PFSK-1 (cell line): ENCODE data around the gene GFAP.

Experiments
- FOXP2 ChIP-seq: optimal IDR thresholded peaks from 2 replicates; pipeline ENCODE3; 2011; ENCODE audit warnings: borderline replicate concordance, control low read depth, inconsistent platforms; ENCODE audit not compliant: insufficient read depth; ENCODE audit errors: extremely low read length, extremely low read depth
- POLR2AphosphoS5 ChIP-seq: IDR thresholded peaks from 2 replicates; pipeline ENCODE4 v1.6.1; 2012; ENCODE audit warnings: low read depth, mild to moderate bottlenecking, control low read depth, low read length, moderate library complexity
- REST ChIP-seq, 2 experiments: IDR thresholded peaks; 2 replicates each; pipeline versions ENCODE4 v1.6.1 to v1.8.0; 2011 to 2012; ENCODE audit warnings: low read depth in 2 of 2, low read length in 2 of 2, control low read depth in 1 of 2, inconsistent platforms in 1 of 2, mild to moderate bottlenecking in 1 of 2, moderate library complexity in 1 of 2; ENCODE audit not compliant: insufficient read depth in 1 of 2
- SIN3A ChIP-seq: IDR thresholded peaks from 2 replicates; pipeline ENCODE4 v1.6.1; 2012; ENCODE audit warnings: mild to moderate bottlenecking, low read length, moderate library complexity, borderline replicate concordance; ENCODE audit not compliant: insufficient read depth
- TAF1 ChIP-seq: IDR thresholded peaks from 2 replicates; pipeline ENCODE4 v1.6.1; 2012; ENCODE audit warnings: low read length, control low read depth, borderline replicate concordance; ENCODE audit not compliant: insufficient read depth

GFAP gene

GRCh38 chr17:44892250-44892649 is 23.1 kb downstream of the GFAP start:
- TF ChIP-seq TAF1 (no peak), REST (IDR thresholded peaks at IDR 0.05; ENCODE audit: insufficient read depth in 1 of 2, low read depth in 2 of 2, low read length in 2 of 2) (no peak), SIN3A (no peak), POLR2AphosphoS5 (no peak), FOXP2 (no peak)

DNA sequence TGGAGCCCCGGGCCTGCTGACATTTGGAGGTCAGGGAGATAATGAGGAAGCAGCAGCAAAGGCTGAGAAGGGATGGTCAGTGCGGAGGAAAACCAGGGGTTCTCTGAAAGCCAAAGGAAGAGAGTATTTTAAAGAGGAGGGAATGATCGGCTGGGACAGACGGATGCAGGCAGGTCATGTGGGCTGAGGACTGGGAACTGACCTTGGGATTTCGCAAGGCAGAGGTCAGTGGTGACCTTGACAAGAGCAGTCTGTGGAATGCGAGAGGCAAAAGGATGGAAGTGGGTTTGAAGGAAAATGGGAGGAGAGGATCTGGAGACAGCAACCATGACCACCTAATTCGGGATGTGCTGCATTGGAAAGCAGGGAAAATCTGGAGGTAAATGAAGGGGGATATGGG is 26.3 kb downstream of the GFAP start:
- no peak for TF ChIP-seq POLR2AphosphoS5
- TF ChIP-seq TAF1, result no peak
- TF ChIP-seq SIN3A, result no peak
- TF ChIP-seq REST (IDR thresholded peaks at IDR 0.05; ENCODE audit: insufficient read depth in 1 of 2, low read depth in 2 of 2, low read length in 2 of 2), result no peak
- no peak for TF ChIP-seq FOXP2

DNA sequence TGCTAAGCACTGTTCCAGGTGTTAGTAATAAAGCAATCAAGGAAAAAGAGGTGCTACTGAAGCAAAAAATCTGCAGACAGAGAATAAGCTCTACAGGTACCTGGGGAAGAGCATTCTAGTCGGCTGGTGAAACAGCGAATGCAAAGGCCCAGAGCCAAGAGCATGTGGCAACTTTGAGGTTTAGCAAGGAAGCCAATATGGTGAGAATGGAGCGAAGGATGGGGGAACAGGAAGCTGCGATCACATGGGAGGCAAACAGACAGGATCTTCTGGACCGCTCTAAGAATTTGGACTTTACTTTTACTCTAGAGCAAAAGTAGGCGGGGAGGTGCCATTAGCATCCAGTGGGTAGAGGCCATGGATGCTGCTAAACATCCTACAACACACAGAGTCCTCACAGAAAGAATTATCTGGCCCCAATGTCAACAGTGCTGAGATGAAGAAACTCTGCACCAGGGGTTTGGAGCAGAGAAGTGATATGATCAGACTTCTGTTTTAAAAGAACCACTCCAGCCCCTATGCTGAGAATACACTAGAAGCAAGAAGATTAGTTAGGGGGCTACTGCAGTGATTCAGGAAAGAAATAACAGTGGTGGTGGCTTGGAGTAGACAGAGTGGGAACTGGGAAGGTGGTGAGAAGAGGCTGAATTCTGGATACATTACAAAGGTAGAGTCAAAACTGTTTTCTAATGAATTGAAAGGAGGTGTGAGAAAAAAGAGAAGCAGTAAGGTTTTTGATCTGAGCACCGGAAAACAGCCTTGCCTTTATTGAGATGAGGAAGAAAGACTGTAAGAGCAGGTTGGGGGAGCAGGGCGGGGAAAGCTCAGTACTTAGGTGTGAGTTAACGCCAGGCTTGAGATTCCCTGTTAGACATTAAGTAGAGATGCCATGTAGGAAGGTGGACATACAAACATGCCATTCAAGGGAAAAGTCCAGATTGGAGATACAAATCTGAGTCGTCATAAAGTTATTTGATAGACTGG is 27.0 kb downstream of the GFAP start:
- TF ChIP-seq REST (IDR thresholded peaks at IDR 0.05; ENCODE audit: insufficient read depth in 1 of 2, low read depth in 2 of 2, low read length in 2 of 2) (no peak), FOXP2 (no peak), TAF1 (no peak), POLR2AphosphoS5 (no peak), SIN3A (no peak)

DNA sequence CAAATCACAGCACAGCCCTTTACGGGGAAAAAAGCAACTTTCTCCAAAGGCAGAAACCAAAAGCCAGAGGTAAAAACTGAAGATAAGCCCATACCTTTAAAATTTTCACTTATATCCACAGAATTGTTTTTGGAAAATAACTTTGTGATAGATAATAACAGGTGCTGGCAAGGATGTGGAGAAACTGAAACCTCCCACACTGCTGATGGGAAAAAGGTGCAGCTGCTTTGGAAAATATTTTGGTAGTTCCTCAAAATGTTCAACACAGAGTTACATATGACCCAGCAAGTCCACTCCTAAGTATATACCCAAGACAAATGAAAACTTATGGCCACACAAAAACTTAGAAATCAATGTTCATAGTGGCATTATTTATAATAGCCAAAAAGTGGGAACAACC is 28.3 kb downstream of the GFAP start:
- TF ChIP-seq SIN3A (no peak), FOXP2 (no peak), TAF1 (no peak), POLR2AphosphoS5 (no peak), REST (IDR thresholded peaks at IDR 0.05; ENCODE audit: insufficient read depth in 1 of 2, low read depth in 2 of 2, low read length in 2 of 2) (no peak)
